HepG2 (cell line): Measurements from ENCODE around the gene LRRN3. TPM values are rescaled to one million over a fixed set of nuclear protein-coding genes. Genes with fewer than 3 reads are reported as not detected.

ENCODE experiments used
- ATAC-seq: fragments of 200-7000 bp; cut with Tn5 transposase; 3 replicates; pipeline ENCODE4 v1.9.1; 2020; ENCODE audit warnings: mild to moderate bottlenecking, moderate library complexity
- BruUV-seq: library from RNA; stranded (reverse); fragments of 400-500 nt; replicated peaks from 2 replicates; lab custom pipeline; 2021; lab: Mats Ljungman, UMichigan
- CTCF ChIA-PET: fragments of 300-600 bp; formaldehyde crosslinking; extraction: SDS; loops from one replicate; lab custom pipeline; 2021; ENCODE audit warnings: low total read pairs, inconsistent platforms, low intra/inter-chr PET ratio; lab: Yijun Ruan, JAX
- POLR2A ChIA-PET: fragments of 350-600 bp; sonication (Branson Sonifier 250); formaldehyde crosslinking; loops from one replicate; lab custom pipeline; 2020; ENCODE audit warnings: antibody characterized with exemption, inconsistent platforms; lab: Yijun Ruan, JAX
- DNase-seq: peaks from one replicate; pipeline ENCODE4 v3.0.0-alpha.2; 2015; ENCODE audit warnings: low spot score
- FAIRE-seq: peaks from 3 replicates; lab custom pipeline; 2011; peaks lifted over from hg19 to GRCh38; lab: Jason Lieb, UNC
- H2AFZ ChIP-seq: one replicate; pipeline ENCODE4 v1.6.1; 2011; ENCODE audit warnings: low read length, inconsistent platforms
- H3K27ac ChIP-seq: fragments of 300-600 bp; 3 replicates; pipeline ENCODE4 v1.8.0; 2011; ENCODE audit warnings: mixed run types, mild to moderate bottlenecking, mixed read lengths, low read length, inconsistent platforms; ENCODE audit not compliant: insufficient read depth; ENCODE audit errors: extremely low read length
- H3K27me3 ChIP-seq, 2 experiments: fragments of 200-600 bp in 1 of 2; 2 replicates in 1 of 2; 3 replicates in 1 of 2; pipeline versions ENCODE4 v1.6.0 to v1.8.0; 2011; ENCODE audit warnings: low read length in 2 of 2, mild to moderate bottlenecking in 2 of 2, moderate library complexity in 2 of 2, inconsistent platforms in 1 of 2; ENCODE audit not compliant: insufficient read depth in 2 of 2, control insufficient read depth in 1 of 2
- H3K36me3 ChIP-seq, 2 experiments: fragments of 200-600 bp in 1 of 2; replicated peaks in 1 of 2; 2 replicates in 1 of 2; 3 replicates in 1 of 2; pipeline versions ENCODE4 v1.5.1 to v1.8.0; 2011; ENCODE audit warnings: low read length in 2 of 2, inconsistent platforms in 1 of 2; ENCODE audit not compliant: insufficient read depth in 2 of 2, control insufficient read depth in 1 of 2
- H3K4me1 ChIP-seq: 2 replicates; pipeline ENCODE4 v1.5.1; 2012; ENCODE audit warnings: low read length, inconsistent platforms; ENCODE audit not compliant: insufficient read depth
- H3K4me2 ChIP-seq: 2 replicates; pipeline ENCODE4 v1.6.0; 2011; ENCODE audit warnings: low read depth, low read length, inconsistent platforms
- H3K4me3 ChIP-seq, 3 experiments: fragments of 200-600 bp in 1 of 3; sonication (generic), shearing (Covaris generic) in 1 of 3; replicated peaks in 1 of 3; 2 replicates each; pipeline ENCODE4 v1.5.1; 2011 to 2016; ENCODE audit warnings: low read length in 3 of 3, inconsistent platforms in 2 of 3, low read depth in 2 of 3, mild to moderate bottlenecking in 2 of 3, control low read depth in 1 of 3, mixed read lengths in 1 of 3; ENCODE audit not compliant: insufficient read depth in 1 of 3
- H3K79me2 ChIP-seq: one replicate; pipeline ENCODE4 v1.6.1; 2011; ENCODE audit warnings: low read length, inconsistent platforms; ENCODE audit not compliant: insufficient read depth
- H3K9ac ChIP-seq: 2 replicates; pipeline ENCODE4 v1.6.0; 2011; ENCODE audit warnings: mild to moderate bottlenecking, low read depth, low read length, inconsistent platforms; ENCODE audit not compliant: insufficient read depth
- H3K9me3 ChIP-seq: 2 replicates; pipeline ENCODE4 v1.5.1; 2012; ENCODE audit warnings: mild to moderate bottlenecking, low read length
- H4K20me1 ChIP-seq: 2 replicates; pipeline ENCODE4 v1.6.0; 2011; ENCODE audit warnings: inconsistent platforms, mild to moderate bottlenecking, low read length, moderate library complexity; ENCODE audit not compliant: insufficient read depth
- BCL6 ChIP-seq: IDR thresholded peaks from 2 replicates; pipeline ENCODE4 v1.6.1; 2016; ENCODE audit warnings: missing genetic modification reagents, missing compliant biosample characterization
- FOXK2 ChIP-seq: fragments of 450-650 bp; IDR thresholded peaks from 2 replicates; pipeline ENCODE4 v1.6.1; 2016
- HDAC1 ChIP-seq: sonication (generic); formaldehyde crosslinking; IDR thresholded peaks from 2 replicates; pipeline ENCODE4 v1.5.1; 2020; ENCODE audit warnings: mild to moderate bottlenecking, missing genetic modification reagents
- IRF2 ChIP-seq: IDR thresholded peaks from 2 replicates; pipeline ENCODE4 v1.6.1; 2018; ENCODE audit warnings: missing genetic modification reagents, missing compliant biosample characterization
- MIXL1 ChIP-seq: IDR thresholded peaks from 2 replicates; pipeline ENCODE4 v1.6.1; 2016
- SIX1 ChIP-seq: sonication (generic); formaldehyde crosslinking; IDR thresholded peaks from 2 replicates; pipeline ENCODE4 v1.4.0; 2020; ENCODE audit warnings: missing genetic modification reagents, borderline replicate concordance
- TARDBP ChIP-seq: sonication (generic); formaldehyde crosslinking; IDR thresholded peaks from 2 replicates; pipeline ENCODE4 v1.8.0; 2022; ENCODE audit warnings: mild to moderate bottlenecking, missing genetic modification reagents
- TEAD3 ChIP-seq: optimal IDR thresholded peaks from 2 replicates; pipeline ENCODE3; 2016; ENCODE audit warnings: borderline replicate concordance
- TOE1 ChIP-seq: sonication (generic); formaldehyde crosslinking; IDR thresholded peaks from 2 replicates; pipeline ENCODE4 v1.4.0; 2020; ENCODE audit warnings: mild to moderate bottlenecking, missing genetic modification reagents
- ZFP41 ChIP-seq: sonication (generic); formaldehyde crosslinking; IDR thresholded peaks from 2 replicates; pipeline ENCODE4 v1.4.0; 2020; ENCODE audit warnings: mild to moderate bottlenecking, missing genetic modification reagents, borderline replicate concordance
- ZNF329 ChIP-seq: sonication (generic); formaldehyde crosslinking; IDR thresholded peaks from 2 replicates; pipeline ENCODE4 v1.9.0; 2021; ENCODE audit warnings: low read depth, mild to moderate bottlenecking, missing genetic modification reagents
- ZNF646 ChIP-seq: sonication (generic); formaldehyde crosslinking; IDR thresholded peaks from 2 replicates; pipeline ENCODE4 v1.9.0; 2021; ENCODE audit warnings: mild to moderate bottlenecking, missing genetic modification reagents
- ZNF737 ChIP-seq: sonication (generic); formaldehyde crosslinking; IDR thresholded peaks from 2 replicates; pipeline ENCODE4 v1.5.0; 2020; ENCODE audit warnings: missing genetic modification reagents, mild to moderate bottlenecking, borderline replicate concordance
- WGBS: methylation state at CpG from one replicate; pipeline ENCODE4 v1.1.6; 2017; ENCODE audit warnings: low lambda C conversion rate; 5-methylcytosine and 5-hydroxymethylcytosine counted together
- in situ Hi-C: cut with HindIII; loops from 2 replicates; pipeline ENCODE4 v1.10.0; 2017; ENCODE audit warnings: low pct_unique_long_range_greater_than_20kb; ENCODE audit not compliant: extremely low pct_ligation_motif_present
- intact Hi-C: fragments of 100-400 bp; cut with micrococcal nuclease; formaldehyde crosslinking; loops from one replicate; pipeline ENCODE4 v1.10.0; 2022; ENCODE audit not compliant: unreplicated experiment
- polyA plus RNA-seq, 8 experiments: library from polyadenylated mRNA; depleted of rRNA in 3 of 8; stranded (reverse) in 7 of 8; unstranded in 1 of 8; fragments of >200 nt; fragmentation: Illumina TruSeq in 4 of 8; extraction: Trizol in 4 of 8; gene quantifications; 2 replicates each; pipeline versions ENCODE4 v1.2.1 to v1.2.3, GENCODE V29; 2011 to 2016; ENCODE audit warnings: low read depth in 4 of 8, missing spikeins in 1 of 8, mixed read lengths in 1 of 8; ENCODE audit not compliant: insufficient read depth in 1 of 8
- total RNA-seq, 5 experiments: library from RNA; depleted of rRNA; stranded (reverse); fragments of >200 nt; fragmentation: Illumina TruSeq; extraction: Trizol; gene quantifications; 2 replicates each; pipeline ENCODE4 v1.2.3, GENCODE V29; 2016; ENCODE audit warnings: low read depth in 1 of 5
- TF ChIP-seq, protein P1 (sequence below), 2 experiments: IDR thresholded peaks; 2 replicates each; pipeline ENCODE4 v1.6.1; 2011 to 2012; ENCODE audit warnings: low read length in 2 of 2, borderline replicate concordance in 1 of 2, low read depth in 1 of 2, mild to moderate bottlenecking in 1 of 2, moderate library complexity in 1 of 2
- TF ChIP-seq, protein P2 (sequence below): sonication (generic); formaldehyde crosslinking; IDR thresholded peaks from 2 replicates; pipeline ENCODE4 v1.4.0; 2020; ENCODE audit warnings: mild to moderate bottlenecking, missing genetic modification reagents

Gene LRRN3
- total and polyA plus RNA-seq, 2 of the 13 experiments (the other 11 are each of a cell fraction or from before 2014, with no cell fraction given), result 0.07 TPM; not detected in 1

DNA sequence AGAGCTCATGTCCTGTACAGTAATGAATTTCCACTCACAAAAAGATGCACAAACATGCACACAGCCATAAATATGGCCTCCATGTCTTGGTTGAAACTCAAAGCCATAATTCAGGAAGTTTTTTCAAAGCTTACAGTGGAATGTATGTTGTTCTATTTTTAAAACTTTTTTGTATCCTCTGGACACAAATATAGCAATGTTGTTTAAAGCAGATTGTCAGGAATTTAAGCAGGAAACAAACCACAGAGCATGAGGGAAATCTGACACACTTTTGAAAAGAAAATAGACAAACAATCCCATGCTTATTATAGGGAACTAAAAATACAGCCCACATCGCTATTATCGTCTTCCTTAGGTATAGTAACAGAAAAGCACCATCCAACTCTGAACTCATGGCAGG is 21.5 kb downstream of the LRRN3 start:
- H3K27ac ChIP-seq, result no peak overlapping the region
- no peak for DNase-seq
- H3K4me3 ChIP-seq, result no peak overlapping the region
- no peak overlapping the region for H2AFZ ChIP-seq
- no peaks in the 10 kb centered on the region for H3K36me3 ChIP-seq
- ChIA-PET POLR2A (no interaction called here), CTCF (no interaction called here)
- BruUV-seq, result no TSS peak
- H3K9ac ChIP-seq, result no peak overlapping the region
- no peaks in the 10 kb centered on the region for H3K4me1 ChIP-seq
- H3K27me3 ChIP-seq, result no peaks in the 10 kb centered on the region
- no peak for ATAC-seq
- H3K79me2 ChIP-seq, result no peaks in the 10 kb centered on the region
- 98% methylated on average over 2 of the region's 2 CpGs for WGBS
- H3K9me3 ChIP-seq, result no peaks in the 10 kb centered on the region
- in situ Hi-C loops (no loop called here), intact Hi-C loops (no loop called here)
- FAIRE-seq, result no peak
- H4K20me1 ChIP-seq, result no peaks in the 10 kb centered on the region
- H3K4me2 ChIP-seq, result no peak overlapping the region
- no peak for TF ChIP-seq IRF2 (CRISPR knock-in tag)
- TF ChIP-seq ZNF737 (CRISPR knock-in tag), result no peak
- no peak for TF ChIP-seq TOE1
- no peak for TF ChIP-seq SIX1 (CRISPR knock-in tag)
- TF ChIP-seq BCL6 (CRISPR knock-in tag), result no peak
- TF ChIP-seq ZFP41, result no peak
- TF ChIP-seq FOXK2, result no peak
- no peak for TF ChIP-seq ZNF646 (CRISPR knock-in tag)
- TF ChIP-seq, protein P1, sequence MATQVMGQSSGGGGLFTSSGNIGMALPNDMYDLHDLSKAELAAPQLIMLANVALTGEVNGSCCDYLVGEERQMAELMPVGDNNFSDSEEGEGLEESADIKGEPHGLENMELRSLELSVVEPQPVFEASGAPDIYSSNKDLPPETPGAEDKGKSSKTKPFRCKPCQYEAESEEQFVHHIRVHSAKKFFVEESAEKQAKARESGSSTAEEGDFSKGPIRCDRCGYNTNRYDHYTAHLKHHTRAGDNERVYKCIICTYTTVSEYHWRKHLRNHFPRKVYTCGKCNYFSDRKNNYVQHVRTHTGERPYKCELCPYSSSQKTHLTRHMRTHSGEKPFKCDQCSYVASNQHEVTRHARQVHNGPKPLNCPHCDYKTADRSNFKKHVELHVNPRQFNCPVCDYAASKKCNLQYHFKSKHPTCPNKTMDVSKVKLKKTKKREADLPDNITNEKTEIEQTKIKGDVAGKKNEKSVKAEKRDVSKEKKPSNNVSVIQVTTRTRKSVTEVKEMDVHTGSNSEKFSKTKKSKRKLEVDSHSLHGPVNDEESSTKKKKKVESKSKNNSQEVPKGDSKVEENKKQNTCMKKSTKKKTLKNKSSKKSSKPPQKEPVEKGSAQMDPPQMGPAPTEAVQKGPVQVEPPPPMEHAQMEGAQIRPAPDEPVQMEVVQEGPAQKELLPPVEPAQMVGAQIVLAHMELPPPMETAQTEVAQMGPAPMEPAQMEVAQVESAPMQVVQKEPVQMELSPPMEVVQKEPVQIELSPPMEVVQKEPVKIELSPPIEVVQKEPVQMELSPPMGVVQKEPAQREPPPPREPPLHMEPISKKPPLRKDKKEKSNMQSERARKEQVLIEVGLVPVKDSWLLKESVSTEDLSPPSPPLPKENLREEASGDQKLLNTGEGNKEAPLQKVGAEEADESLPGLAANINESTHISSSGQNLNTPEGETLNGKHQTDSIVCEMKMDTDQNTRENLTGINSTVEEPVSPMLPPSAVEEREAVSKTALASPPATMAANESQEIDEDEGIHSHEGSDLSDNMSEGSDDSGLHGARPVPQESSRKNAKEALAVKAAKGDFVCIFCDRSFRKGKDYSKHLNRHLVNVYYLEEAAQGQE (IDR thresholded peaks at IDR 0.05; ENCODE audit: borderline replicate concordance in 1 of 2, low read depth in 1 of 2, low read length in 2 of 2), result no peak
- TF ChIP-seq, protein P2, sequence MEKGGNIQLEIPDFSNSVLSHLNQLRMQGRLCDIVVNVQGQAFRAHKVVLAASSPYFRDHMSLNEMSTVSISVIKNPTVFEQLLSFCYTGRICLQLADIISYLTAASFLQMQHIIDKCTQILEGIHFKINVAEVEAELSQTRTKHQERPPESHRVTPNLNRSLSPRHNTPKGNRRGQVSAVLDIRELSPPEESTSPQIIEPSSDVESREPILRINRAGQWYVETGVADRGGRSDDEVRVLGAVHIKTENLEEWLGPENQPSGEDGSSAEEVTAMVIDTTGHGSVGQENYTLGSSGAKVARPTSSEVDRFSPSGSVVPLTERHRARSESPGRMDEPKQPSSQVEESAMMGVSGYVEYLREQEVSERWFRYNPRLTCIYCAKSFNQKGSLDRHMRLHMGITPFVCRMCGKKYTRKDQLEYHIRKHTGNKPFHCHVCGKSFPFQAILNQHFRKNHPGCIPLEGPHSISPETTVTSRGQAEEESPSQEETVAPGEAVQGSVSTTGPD, result no peak
- no peak for TF ChIP-seq TEAD3 (CRISPR knock-in tag)
- TF ChIP-seq MIXL1 (CRISPR knock-in tag), result no peak
- no peak for TF ChIP-seq TARDBP
- TF ChIP-seq HDAC1, result no peak
- TF ChIP-seq ZNF329 (CRISPR knock-in tag), result no peak
